Measurements from ENCODE around the gene LDB1. TPM values are rescaled to one million over a fixed set of nuclear protein-coding genes. Genes with fewer than 3 reads are reported as not detected.

The LDB1 gene
- total RNA-seq, 8 experiments from 2014 or later, result 36.7 to 132 (median 85.4) TPM

DNA sequence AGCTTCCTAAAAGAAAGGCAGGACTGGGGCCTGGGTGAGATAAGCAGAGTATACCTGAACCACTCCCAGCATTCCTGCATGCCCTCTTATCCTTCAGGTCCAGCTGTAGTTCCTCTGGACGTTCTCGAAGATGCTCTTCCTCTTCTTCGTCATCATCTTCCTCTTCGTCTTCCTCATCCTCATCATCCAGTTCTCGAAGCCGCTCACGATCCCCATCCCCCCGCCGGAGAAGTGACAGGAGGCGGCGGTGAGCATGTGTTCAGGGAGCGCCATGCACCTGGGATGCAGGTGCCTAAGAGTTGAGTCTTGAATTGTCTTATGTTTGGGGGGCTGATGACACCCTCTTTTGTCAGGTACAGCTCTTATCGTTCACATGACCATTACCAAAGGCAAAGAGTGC, 28.1 kb upstream of the LDB1 start:
- no peak for ATAC-seq (replicated peaks in 6 of 8)
- in situ Hi-C loops (cut with MboI; ENCODE audit: low pct_unique_long_range_greater_than_20kb in 2 of 9, low sequenced_read_pairs in 9 of 9, unreplicated experiment in 9 of 9), result no loop called here
- WGBS, 10 experiments, result 86 to 100% (median 96%) methylated on average over 2 to 9 of the region's 13 CpGs; no CpG with 5 or more reads in 1 of the 10 experiments
- Histone ChIP-seq H3K27ac (no peak overlapping the region), H3K4me3 (no peak overlapping the region), H3K4me1 (replicated peaks in 1 of 2) (peaks cover 1 to 3% of the 10 kb centered on the region in 2 donors)

GRCh38 chr10:102147561-102147960, 27.4 kb upstream of the LDB1 start:
- H3K27ac ChIP-seq, result no peak overlapping the region
- no peak for ATAC-seq (replicated peaks in 6 of 8)
- no peak overlapping the region for H3K4me3 ChIP-seq
- H3K4me1 ChIP-seq (replicated peaks in 1 of 2), result no peaks in the 10 kb centered on the region
- 75 to 100% (median 100%) methylated on average over 1 of the region's 1 CpG; no CpG with 5 or more reads in 4 of the 10 experiments for WGBS, 10 experiments
- in situ Hi-C loops (cut with MboI; ENCODE audit: low pct_unique_long_range_greater_than_20kb in 2 of 9, low sequenced_read_pairs in 9 of 9, unreplicated experiment in 9 of 9), result no loop called here

DNA sequence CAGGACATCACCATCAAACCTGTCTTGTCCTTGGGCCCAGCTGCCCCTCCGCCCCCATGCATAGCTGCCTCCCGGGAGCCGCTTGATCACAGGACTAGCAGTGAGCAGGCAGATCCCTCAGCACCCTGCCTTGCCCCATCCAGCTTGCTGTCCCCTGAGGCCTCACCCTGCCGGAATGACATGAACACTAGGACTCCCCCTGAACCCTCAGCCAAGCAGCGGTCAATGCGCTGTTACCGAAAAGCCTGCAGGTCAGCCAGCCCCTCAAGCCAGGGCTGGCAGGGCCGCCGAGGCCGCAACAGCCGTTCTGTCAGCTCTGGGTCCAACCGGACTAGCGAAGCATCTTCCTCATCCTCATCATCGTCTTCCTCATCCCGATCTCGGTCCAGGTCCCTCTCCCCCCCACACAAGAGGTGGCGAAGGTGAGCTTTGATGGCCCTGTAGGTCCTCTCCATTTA, 26.8 kb upstream of the LDB1 start:
- Histone ChIP-seq H3K27ac (no peak overlapping the region), H3K4me3 (no peak overlapping the region), H3K4me1 (replicated peaks in 1 of 2) (no peaks in the 10 kb centered on the region)
- no peak for ATAC-seq (replicated peaks in 6 of 8)
- 93 to 100% (median 100%) methylated on average over 1 to 7 of the region's 17 CpGs; no CpG with 5 or more reads in 5 of the 10 experiments for WGBS, 10 experiments
- in situ Hi-C loops (cut with MboI; ENCODE audit: low pct_unique_long_range_greater_than_20kb in 2 of 9, low sequenced_read_pairs in 9 of 9, unreplicated experiment in 9 of 9), result no loop called here

DNA sequence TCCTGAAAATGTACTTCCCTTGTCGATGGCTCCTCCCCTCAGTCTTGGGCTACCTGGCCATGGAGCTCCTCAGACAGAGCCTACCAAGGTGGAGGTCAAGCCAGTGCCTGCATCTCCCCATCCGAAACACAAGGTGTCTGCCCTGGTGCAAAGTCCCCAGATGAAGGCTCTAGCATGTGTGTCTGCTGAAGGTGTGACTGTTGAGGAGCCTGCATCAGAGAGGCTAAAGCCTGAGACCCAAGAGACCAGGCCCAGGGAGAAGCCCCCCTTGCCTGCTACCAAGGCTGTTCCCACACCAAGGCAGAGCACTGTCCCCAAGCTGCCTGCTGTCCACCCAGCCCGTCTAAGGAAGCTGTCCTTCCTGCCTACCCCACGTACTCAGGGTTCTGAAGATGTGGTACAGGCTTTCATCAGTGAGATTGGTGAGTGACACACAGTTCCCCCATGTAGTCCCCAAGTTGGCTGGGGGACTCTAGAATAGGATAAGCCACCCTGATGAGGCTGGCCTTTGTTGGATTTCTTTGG, 21.5 kb upstream of the LDB1 start:
- Histone ChIP-seq H3K4me3 (no peak overlapping the region), H3K4me1 (replicated peaks in 1 of 2) (no peaks in the 10 kb centered on the region), H3K27ac (no peak overlapping the region)
- ATAC-seq (replicated peaks in 6 of 8), result peak in 1 of 8 experiments; percentile 2
- WGBS, 10 experiments, result 60 to 93% (median 92%) methylated on average over 1 to 4 of the region's 4 CpGs; no CpG with 5 or more reads in 5 of the 10 experiments
- in situ Hi-C loops (cut with MboI; ENCODE audit: low pct_unique_long_range_greater_than_20kb in 2 of 9, low sequenced_read_pairs in 9 of 9, unreplicated experiment in 9 of 9), result no loop called here

DNA sequence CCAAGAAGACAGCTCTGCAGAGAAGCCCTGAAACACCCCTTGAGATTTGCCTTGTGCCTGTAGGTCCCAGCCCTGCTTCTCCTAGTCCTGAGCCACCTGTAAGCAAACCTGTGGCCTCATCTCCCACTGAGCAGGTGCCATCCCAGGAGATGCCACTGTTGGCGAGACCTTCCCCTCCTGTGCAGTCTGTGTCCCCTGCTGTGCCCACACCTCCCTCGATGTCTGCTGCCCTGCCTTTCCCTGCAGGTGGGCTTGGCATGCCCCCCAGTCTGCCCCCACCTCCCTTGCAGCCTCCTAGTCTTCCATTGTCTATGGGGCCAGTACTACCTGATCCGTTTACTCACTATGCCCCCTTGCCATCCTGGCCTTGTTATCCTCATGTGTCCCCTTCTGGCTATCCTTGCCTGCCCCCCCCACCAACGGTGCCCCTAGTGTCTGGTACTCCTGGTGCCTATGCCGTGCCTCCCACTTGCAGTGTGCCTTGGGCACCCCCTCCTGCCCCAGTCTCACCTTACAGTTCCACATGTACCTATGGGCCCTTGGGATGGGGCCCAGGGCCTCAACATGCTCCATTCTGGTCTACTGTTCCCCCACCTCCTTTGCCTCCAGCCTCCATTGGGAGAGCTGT, 20.9 kb upstream of the LDB1 start:
- in situ Hi-C loops (cut with MboI; ENCODE audit: low pct_unique_long_range_greater_than_20kb in 2 of 9, low sequenced_read_pairs in 9 of 9, unreplicated experiment in 9 of 9), result no loop called here
- Histone ChIP-seq H3K27ac (no peak overlapping the region), H3K4me3 (no peak overlapping the region), H3K4me1 (replicated peaks in 1 of 2) (no peaks in the 10 kb centered on the region)
- WGBS, 10 experiments, result 100% methylated on average over 1 of the region's 5 CpGs; no CpG with 5 or more reads in 8 of the 10 experiments
- peak in 4 of 8 experiments; percentile 3 to 8 (median 4) for ATAC-seq (replicated peaks in 6 of 8)

- Histone ChIP-seq H3K27ac (no peak overlapping the region), H3K4me1 (replicated peaks in 1 of 2) (no peaks in the 10 kb centered on the region), H3K4me3 (no peak overlapping the region)
- in situ Hi-C loops (cut with MboI; ENCODE audit: low pct_unique_long_range_greater_than_20kb in 2 of 9, low sequenced_read_pairs in 9 of 9, unreplicated experiment in 9 of 9), result no loop called here
- whole genome bisulfite sequencing, 10 experiments, result 80 to 100% (median 100%) methylated on average over 1 of the region's 4 CpGs; no CpG with 5 or more reads in 7 of the 10 experiments
- peak in 5 of 8 experiments; percentile 4 to 24 (median 9) for ATAC-seq (replicated peaks in 6 of 8)
Measured at GRCh38 chr10:102140218-102140617, 20.1 kb upstream of the LDB1 start.

- in situ Hi-C loops (cut with MboI; ENCODE audit: low pct_unique_long_range_greater_than_20kb in 2 of 9, low sequenced_read_pairs in 9 of 9, unreplicated experiment in 9 of 9), result no loop called here
- peak in 5 of 8 experiments; percentile 2 to 11 (median 4) for ATAC-seq (replicated peaks in 6 of 8)
- WGBS, 10 experiments, result 81 to 100% (median 100%) methylated on average over 1 to 8 of the region's 15 CpGs
Measured at GRCh38 chr10:102139281-102140110, 19.3 kb upstream of the LDB1 start.

DNA sequence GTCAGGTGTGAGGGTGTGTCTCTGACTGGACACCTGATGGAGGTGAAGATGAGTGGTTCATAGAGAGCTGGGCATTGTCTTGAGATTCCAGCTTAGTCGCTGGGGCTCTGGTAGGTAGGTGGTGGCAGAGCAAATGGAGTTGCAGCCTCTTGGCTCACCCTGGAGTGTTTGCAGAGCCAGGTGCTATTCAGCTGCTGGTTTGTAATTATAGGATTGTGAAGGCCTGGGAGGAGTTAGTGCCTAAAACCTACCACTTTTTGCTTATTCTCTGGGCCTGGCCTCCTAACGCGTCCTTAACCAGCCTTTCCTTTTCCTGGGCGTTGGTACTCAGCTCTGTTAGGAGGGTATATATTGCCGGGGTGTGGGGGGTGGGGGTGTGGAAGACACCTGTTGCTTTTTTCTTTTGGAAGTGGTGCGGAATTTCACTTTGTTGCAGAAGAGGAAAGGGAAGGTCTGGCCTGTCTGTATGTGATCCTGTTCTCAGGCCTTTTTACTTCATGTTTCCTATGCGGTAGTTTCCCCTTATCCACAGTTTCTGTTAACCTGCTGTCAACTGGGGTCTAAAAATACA, 15.9 kb upstream of the LDB1 start:
- in situ Hi-C loops (cut with MboI; ENCODE audit: low pct_unique_long_range_greater_than_20kb in 2 of 9, low sequenced_read_pairs in 9 of 9, unreplicated experiment in 9 of 9), result no loop called here
- Histone ChIP-seq H3K27ac (no peak overlapping the region), H3K4me3 (no peak overlapping the region), H3K4me1 (replicated peaks in 1 of 2) (peaks cover 7 to 8% of the 10 kb centered on the region in 2 donors)
- WGBS, 10 experiments, result 42 to 100% (median 95%) methylated on average over 1 to 6 of the region's 7 CpGs; no CpG with 5 or more reads in 1 of the 10 experiments
- no peak for ATAC-seq (replicated peaks in 6 of 8)

More at GRCh38 chr10:102139281-102140110, 19.3 kb upstream of the LDB1 start:
- Histone ChIP-seq H3K27ac (no peak overlapping the region), H3K4me1 (replicated peaks in 1 of 2) (peaks cover 3 to 4% of the 10 kb centered on the region in 2 donors), H3K4me3 (no peak overlapping the region)

- in situ Hi-C loops (cut with MboI; ENCODE audit: low pct_unique_long_range_greater_than_20kb in 2 of 9, low sequenced_read_pairs in 9 of 9, unreplicated experiment in 9 of 9), result no loop called here
- no peak for ATAC-seq (replicated peaks in 6 of 8)
- Histone ChIP-seq H3K4me3 (peak overlapping the region; percentile 73 to 92 (median 80)), H3K27ac (peak overlapping the region in 1 of 2 donors; percentile 98), H3K4me1 (replicated peaks in 1 of 2) (peaks cover 7 to 8% of the 10 kb centered on the region in 2 donors)
- WGBS, 10 experiments, result 57 to 83% (median 67%) methylated on average over 1 to 2 of the region's 2 CpGs; no CpG with 5 or more reads in 7 of the 10 experiments
Measured at GRCh38 chr10:102134416-102134815, 14.2 kb upstream of the LDB1 start.

DNA sequence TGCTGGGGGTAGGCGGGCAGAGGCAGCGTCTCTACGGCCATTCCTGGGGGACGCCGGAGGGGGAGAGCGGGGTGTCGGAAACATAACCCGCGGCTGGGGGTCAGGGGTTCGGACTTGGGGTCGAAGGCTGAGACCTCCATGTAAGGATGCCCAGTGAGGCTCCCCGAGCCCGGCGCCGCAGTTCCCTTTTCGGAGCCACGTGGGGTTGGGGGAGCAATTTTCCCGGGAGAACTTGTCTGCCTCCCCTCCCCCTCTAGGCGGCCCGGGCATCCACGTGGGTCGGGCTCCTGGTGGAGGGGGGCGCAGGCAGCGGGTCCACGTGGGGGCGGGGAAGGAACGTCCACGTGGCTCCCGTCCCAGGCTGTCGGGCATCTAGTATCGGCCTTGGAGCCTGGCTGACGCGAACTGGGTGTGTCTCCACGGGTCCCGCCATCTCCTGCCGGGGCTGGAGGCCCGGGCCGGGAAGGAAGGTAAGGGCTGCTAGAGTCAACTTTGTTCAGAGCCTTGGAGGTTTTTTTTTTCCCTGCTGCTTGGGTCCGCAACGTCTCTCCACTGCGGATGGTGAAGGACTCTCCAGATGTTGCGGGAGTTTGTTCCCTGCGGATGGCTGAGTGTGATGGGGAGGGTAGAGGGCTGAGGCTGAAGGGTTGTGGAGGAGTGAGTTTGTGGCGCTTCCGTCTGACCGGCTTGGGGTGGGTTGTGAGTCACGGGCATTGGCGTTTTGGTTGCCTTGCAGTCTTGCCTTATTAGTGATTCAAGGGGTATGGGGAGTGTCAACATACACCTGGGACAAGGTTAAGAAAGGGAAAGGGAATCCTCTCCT, 13.4 kb upstream of the LDB1 start:
- 0 to 7% (median 0%) methylated on average over 2 to 9 of the region's 48 CpGs; no CpG with 5 or more reads in 2 of the 10 experiments for WGBS, 10 experiments
- peak; percentile 14 to 66 (median 63) for ATAC-seq (replicated peaks in 6 of 8)
- in situ Hi-C loops (cut with MboI; ENCODE audit: low pct_unique_long_range_greater_than_20kb in 2 of 9, low sequenced_read_pairs in 9 of 9, unreplicated experiment in 9 of 9), result no loop called here
- H3K27ac ChIP-seq, result peak overlapping the region; percentile 91 to 98
- peaks cover 7 to 8% of the 10 kb centered on the region in 2 donors for H3K4me1 ChIP-seq (replicated peaks in 1 of 2)
- H3K4me3 ChIP-seq, result peak overlapping the region; percentile 73 to 92 (median 80)

GRCh38 chr10:102132563-102133372, 12.6 kb upstream of the LDB1 start, which contains the start of gene PPRC1:
PPRC1 (plus strand) TSS chr10:102133040; CDS start chr10:102133069, 29 bp downstream.
- in situ Hi-C loops (cut with MboI; ENCODE audit: low pct_unique_long_range_greater_than_20kb in 2 of 9, low sequenced_read_pairs in 9 of 9, unreplicated experiment in 9 of 9), result no loop called here
- Histone ChIP-seq H3K4me1 (replicated peaks in 1 of 2) (peaks cover 7 to 8% of the 10 kb centered on the region in 2 donors), H3K27ac (peak within 1 kb of the TSS; percentile 91 to 98), H3K4me3 (peak within 1 kb of the TSS; percentile 73 to 92 (median 80))
- 0 to 12% (median 0%) methylated on average over 2 to 28 of the region's 64 CpGs; no CpG with 5 or more reads in 2 of the 10 experiments for WGBS, 10 experiments
- peak; percentile 79 to 93 (median 88) for ATAC-seq (replicated peaks in 6 of 8)

Measured in motor neuron (in vitro differentiated cells).